GM08714 (cell line): ENCODE data around the gene PLEK2.
"Not testable (repeated sequence)": the region's sequence is repeated elsewhere in the genome, so short reads cannot be mapped to it uniquely, and the experiment has no call there.

Source experiments
- H3K4me3 ChIP-seq: fragments of 200-500 bp; sonication (Bioruptor generic); 2 replicates; pipeline ENCODE4 v1.5.1; 2014; ENCODE audit warnings: mild to moderate bottlenecking, low read length, inconsistent platforms
- ZNF274 ChIP-seq: IDR thresholded peaks from 2 replicates; pipeline ENCODE4 v1.6.1; 2012; ENCODE audit warnings: mild to moderate bottlenecking, low read depth, low read length

The PLEK2 gene, protein sequence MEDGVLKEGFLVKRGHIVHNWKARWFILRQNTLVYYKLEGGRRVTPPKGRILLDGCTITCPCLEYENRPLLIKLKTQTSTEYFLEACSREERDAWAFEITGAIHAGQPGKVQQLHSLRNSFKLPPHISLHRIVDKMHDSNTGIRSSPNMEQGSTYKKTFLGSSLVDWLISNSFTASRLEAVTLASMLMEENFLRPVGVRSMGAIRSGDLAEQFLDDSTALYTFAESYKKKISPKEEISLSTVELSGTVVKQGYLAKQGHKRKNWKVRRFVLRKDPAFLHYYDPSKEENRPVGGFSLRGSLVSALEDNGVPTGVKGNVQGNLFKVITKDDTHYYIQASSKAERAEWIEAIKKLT

DNA sequence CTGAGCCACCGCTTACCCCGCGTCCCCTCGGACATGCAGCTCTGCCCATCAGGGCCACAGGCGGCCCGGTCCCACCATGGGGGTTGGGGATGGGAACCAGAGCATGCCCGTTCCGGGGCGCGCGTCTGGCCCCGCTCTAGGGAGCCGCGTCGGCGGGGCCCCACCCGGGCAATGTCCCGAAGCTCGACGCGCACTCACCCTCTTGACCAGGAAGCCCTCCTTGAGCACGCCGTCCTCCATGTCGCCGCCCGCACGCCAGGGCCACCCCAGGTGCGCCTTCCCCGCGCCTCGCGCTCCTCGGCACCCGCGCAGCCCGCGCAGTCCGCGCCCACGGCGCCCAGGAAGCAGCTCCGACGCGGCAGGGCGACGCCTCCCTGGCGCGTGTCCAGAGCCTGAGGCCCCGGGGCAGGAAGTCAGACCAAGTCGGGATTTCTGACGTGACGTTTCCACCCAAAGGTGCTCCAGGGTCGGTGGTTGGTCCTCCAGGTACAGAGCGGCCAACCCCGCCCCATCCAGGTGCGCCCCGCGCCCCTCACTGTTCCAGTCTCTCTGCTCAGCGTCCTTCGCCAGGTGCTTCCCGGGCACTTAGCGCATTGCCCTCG, at the start of gene PLEK2:
TSS of gene PLEK2 (minus strand) at position 346 of the 602 bp plus-strand sequence. CDS start at position 240, 106 bp downstream.
- H3K4me3 ChIP-seq = peak within 1 kb of the TSS; percentile 20; the same call in 1 of the 2 replicates
- TF ChIP-seq ZNF274 = no peak

DNA sequence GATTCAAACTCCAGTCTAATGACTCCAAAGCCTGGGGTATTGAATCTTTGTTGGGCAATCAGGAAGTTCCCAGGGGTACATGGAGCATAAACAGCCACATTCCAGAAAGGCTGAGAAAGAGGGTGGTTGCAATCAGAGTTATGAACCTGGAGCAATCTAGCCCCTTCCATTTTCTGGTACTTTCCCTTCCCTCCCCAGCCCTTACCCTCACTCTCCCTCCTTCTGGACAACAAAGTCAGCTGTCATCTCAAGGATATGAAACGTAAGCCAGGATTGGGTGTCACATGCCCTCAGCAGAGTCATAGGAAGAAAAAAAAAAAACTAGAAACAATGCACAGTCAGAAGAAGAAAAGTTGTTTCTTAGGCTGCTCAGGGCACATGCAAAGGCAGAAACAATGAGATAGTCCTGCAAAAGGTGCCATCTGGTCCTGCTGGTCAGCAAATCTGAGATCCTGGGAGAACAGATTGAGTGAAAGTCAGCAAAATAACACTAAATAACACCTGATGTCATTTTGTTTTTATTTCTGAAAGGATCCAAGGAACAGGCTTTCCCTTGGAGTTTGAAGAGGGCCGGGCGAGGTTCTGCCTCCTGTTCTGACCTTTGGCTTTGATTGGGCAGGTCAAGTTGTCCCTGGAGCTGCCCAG, 49.5 kb upstream of the PLEK2 start:
- TF ChIP-seq ZNF274 = no peak
- no peak overlapping the region for H3K4me3 ChIP-seq

DNA sequence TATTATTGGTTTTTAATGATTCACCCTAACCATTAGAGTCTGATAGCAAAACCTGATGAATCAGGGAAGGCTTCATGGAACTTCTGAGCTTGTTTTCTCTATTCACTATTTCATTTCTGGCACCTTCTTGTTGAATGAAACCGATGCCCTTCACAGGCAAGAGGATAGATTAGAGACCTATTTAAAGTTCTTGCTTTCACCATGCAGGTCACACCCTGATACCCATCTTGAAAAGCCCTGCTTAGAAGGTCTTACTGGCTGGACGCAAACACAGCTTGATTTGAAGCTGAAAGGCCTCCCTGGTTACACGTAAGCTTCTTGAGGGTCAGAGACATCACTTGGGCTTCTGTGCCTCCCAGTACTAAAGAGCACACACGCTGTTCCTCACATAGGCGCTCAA, 47.4 kb upstream of the PLEK2 start:
- no peak for TF ChIP-seq ZNF274
- H3K4me3 ChIP-seq = no peak overlapping the region

DNA sequence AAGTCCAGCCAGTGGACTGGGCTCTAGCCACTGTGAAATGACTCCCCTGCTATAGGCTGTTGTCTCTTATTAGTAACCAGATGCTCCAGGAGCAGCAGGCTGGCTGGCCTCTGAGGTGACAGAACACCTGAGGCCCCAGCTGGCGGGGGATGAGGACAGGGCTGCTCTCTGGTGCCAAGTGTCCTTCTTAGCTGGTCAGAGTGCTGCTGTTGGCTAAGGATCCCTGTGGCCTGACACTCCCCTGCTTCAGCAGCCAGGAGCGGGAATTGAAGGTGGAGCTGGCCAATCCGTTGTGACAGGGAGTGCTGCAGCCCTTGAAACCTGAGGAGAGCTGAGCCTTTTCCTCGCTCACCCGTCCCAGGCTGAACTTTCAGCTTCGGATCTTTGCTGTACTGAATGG, 45.8 kb upstream of the PLEK2 start:
- no peak overlapping the region for H3K4me3 ChIP-seq
- TF ChIP-seq ZNF274 = no peak

DNA sequence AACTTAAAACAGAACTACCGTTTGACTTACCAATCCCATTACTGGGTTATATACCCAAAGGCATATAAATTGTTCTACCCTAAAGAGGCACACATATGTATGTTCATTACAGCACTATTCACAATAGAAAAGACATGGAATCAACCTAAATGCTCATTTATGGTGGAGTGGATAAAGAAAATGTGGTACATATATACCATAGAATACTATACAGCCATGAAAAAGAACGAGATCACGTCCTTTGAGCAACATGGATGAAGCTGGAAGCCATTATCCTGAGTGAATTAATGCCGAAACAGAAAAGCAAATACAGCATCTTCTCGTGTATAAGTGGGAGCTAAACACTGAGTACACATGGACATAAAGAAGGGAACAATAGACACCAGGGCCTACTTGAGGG, 44.8 kb upstream of the PLEK2 start:
- TF ChIP-seq ZNF274 = no peak
- no peak overlapping the region for H3K4me3 ChIP-seq

DNA sequence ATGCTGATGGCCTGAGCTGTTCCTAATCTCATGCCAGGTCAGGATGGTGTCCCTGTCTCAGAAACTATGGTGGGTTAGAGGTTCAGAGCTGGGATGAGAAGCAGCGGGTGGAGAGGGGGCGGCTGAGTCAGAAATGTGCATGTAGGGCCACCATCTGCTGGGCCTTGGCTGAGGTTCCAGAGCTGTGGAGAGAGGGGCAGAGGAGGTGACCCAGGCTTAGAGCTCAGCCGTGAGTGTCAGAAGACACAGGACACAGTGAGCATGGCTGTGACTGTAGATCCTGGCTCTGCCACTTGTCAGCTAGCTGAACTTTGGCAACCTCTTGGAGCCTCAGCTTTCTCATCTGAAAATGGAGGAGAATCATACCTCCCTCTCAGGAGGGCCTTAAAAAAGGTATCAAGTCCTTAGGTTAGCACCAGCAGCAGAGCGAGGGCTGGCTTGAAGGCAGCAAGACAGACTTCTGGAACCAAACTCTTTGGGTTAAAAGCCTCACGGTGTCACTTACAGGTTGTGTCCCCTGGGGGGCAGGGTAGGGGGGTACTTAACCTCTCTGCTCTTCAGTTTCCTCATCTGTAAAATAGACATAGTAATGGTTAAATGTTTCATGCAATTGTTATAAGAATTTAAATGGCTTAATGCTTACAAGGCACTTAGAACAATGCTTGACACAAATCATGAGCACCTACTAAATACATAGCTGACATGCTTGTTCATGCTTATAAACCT, 41.8 kb upstream of the PLEK2 start:
- no peak overlapping the region for H3K4me3 ChIP-seq
- TF ChIP-seq ZNF274 = no peak

DNA sequence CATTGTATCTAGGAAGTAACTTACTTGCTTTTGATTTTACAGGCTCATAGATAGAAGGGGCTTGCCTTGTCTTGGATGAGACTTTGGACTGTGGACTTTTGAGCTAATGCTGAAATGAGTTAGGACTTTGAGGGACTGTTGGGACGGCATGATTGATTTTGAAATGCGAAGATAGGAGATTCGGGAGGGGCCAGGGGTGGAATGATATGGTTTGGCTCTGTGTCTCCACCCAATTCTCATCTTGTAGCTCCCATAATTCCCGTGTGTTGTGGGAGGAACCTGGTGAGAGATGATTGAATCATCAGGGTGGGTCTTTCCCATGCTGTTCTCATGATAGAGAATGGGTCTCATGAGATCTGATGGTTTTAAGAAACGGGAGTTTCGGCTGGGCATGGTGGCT, 39.7 kb upstream of the PLEK2 start:
- H3K4me3 ChIP-seq = not testable (repeated sequence)

DNA sequence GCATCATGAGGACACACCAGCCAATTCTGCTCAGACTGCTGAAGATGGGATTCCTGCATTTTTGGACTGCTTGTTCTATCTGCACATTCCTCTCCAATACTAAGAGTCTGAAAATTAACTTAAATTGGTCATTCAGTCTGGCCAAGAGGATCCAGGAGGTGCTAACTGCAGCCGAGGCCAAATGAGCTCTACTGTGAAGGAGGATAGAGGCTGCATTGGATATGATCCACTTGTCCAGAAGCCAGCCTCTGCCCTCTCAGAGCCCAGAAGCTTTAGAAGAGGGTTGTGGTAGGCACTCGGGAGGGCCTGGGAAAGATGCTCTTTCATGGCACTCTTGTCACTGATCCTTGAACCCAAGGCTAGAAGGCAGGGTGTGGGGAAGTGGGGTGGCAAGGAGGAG, 37.1 kb upstream of the PLEK2 start:
- no peak for TF ChIP-seq ZNF274
- H3K4me3 ChIP-seq = no peak overlapping the region

DNA sequence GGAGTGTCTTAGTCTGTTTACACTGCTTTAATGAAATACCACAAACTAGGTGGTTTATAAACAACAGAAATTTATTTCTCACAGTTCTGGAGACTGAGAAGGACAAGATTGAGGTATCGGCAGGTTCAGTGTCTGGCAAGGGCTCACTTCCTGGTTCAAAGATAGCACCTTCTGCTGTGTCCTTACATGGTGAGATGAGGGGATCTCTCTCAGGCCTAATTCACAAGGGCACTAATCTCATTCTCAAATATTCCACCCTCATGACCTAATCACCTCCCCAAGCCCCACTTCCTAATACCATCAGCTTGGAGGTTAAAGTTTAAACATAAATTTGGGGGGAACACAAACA, 35.0 kb upstream of the PLEK2 start:
- TF ChIP-seq ZNF274 = no peak

DNA sequence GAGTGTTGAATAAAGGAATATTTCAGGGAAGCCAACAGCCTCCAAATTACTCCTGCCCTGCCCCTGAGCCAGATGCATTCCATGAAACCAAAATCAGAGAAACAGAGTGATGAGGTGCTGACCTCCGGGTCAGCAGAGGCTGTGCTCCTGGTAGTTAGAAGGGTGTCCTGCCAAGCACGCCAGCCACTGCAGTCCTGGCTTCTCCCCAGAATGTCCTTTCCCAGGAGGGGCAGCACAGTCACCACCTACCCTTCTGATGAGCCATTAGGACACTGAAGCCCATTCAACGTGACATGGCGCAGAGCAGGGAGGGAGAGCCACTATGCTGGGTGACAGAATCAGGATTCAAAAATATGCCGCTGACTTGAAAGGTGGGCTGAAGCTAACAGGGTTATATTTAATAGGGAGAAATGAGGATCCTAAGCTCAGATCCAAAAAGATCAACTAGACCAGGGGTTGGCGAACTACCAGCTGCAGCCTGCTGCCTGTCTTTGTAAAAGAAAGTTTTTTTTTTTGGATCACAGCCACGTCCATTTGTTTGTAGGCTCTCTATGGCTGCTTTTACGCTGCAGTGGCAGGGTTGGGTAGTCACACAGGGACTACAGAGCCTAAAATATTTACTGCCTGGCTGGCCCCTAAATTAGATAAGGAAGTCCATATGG, 34.5 kb upstream of the PLEK2 start:
- no peak for TF ChIP-seq ZNF274

More for the DNA sequence above, 35.0 kb upstream of the PLEK2 start:
- H3K4me3 ChIP-seq = no peak overlapping the region

DNA sequence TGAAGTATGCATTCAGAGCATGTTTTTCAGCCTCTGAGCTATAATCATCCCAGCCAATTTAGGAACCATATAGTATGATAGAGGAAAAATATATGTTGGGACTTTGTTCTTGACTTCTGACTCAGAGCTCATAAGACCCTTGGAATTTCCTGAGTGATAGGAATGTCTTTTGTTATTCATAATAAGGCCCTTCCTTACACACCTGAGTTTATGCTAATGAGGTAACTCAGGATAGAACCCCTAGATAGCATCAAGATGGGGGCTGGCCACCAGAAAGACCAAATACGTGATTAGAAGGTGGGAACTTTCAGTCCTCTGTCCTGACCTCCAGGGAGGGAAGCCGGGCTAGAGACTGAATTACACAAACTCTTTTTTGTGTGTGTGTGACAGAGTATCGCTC, 32.4 kb upstream of the PLEK2 start:
- H3K4me3 ChIP-seq = no peak overlapping the region
- no peak for TF ChIP-seq ZNF274

More for the DNA sequence above, 34.5 kb upstream of the PLEK2 start:
- H3K4me3 ChIP-seq = no peak overlapping the region

DNA sequence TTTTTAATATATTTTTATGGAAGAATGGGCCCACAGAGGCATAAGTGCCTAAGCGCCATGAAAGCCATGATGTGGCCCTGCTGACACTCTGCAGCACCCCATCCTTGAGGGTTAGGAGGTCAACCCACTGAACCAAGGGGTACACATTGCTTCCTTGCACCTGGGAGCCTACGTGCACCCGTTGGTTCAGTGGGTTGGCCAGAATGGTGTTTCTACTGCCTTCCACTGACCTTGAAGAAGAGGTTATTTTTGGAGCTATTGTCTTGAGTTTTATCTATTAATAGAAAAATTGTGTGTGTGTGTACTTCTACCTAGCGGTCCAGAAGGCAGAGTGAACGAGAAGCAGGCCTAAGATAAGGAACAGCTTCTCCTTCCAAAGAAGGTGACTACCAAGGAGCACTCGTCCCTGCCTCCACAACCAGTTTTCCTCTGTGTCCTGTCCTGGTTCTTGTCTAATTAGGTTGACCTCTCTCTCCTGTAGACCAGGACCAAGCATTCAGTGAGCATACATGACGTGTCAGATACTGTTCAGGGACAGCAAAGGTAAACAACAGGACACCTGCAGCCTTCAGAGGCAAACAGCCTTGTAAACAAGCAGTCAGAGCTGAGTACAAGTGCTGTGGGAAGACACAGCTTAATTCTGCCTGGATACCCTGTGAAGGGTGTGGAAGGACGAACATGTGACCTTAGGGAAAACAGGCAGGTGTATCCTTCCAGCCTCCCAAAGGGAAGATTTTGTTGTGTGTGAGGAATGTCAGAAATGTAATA, 30.4 kb upstream of the PLEK2 start:
- TF ChIP-seq ZNF274 = no peak
- H3K4me3 ChIP-seq = no peak overlapping the region

DNA sequence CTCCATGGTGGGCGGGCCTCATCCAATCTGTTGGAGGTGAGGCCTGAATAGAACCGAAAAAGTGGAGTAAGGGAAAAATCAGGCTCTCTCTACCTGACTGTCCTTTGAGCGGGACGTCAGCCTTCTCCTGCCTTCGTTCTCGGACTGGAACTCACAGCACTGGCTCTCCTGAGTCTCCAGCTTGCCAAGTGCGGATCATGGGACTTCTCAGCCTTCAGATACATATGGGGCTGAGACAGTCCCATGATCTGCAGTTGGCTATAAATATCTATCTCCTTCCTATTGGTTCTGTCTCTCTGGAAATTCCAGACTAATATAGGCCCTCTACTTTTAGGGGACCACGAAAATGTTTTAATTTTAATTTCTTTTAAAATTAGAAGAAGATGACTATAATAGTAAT, 29.7 kb upstream of the PLEK2 start:
- TF ChIP-seq ZNF274 = no peak
- H3K4me3 ChIP-seq = no peak overlapping the region

DNA sequence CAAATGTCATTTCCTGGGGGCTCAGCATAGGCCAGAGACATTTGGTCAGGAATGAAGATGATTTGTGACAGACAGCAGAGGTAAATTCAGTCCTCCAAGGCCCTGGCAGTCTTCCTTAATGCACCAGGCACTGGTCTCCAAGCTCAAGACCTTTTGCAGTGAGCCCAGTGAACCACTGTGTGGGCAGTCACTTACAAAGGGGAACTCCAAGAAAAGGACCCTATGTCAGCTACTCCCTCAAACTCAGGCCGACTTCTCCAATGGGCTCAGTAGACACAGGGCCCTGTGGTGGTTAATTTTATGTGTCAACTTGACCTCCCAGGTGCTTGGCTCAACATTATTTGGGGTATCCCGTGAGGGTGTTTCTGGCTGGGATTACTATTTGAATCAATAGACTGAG, 29.3 kb upstream of the PLEK2 start:
- TF ChIP-seq ZNF274 = no peak
- no peak overlapping the region for H3K4me3 ChIP-seq
